GM20431 (cell line): Measurements from ENCODE around the gene GLDN.
"Not testable (repeated sequence)": the region's sequence is repeated elsewhere in the genome, so short reads cannot be mapped to it uniquely, and the experiment has no call there.

ENCODE experiments used
- in situ Hi-C: fragments of 300-500 bp; cut with MseI, MboI; formaldehyde crosslinking; loops from one replicate; pipeline ENCODE4 v1.15.0; 2020; ENCODE audit warnings: low sequenced_read_pairs; ENCODE audit not compliant: unreplicated experiment

The GLDN gene

GRCh38 chr15:51423040-51423439 lies 81.6 kb downstream of the GLDN start:
- in situ Hi-C loops, result not testable (repeated sequence)

DNA sequence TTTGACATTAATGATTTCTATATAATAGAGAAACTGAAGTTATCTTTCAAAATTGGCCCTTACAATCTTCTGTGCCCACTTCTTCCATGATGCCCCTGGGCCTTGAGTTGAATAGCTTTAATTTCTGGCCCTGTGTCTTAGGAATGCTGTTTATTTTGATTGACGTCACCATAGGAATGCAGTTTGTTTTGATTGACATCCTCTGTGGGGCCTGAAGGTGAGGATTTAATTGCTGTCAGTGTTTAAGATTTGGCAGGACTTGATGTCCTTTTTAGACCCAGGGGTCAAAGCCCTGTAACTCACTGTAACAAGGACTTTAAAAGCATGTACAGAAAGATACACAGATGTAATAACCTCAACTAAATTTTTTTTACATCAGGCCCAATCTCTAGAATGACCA lies 83.3 kb downstream of the GLDN start:
- in situ Hi-C loops, result no loop called here

DNA sequence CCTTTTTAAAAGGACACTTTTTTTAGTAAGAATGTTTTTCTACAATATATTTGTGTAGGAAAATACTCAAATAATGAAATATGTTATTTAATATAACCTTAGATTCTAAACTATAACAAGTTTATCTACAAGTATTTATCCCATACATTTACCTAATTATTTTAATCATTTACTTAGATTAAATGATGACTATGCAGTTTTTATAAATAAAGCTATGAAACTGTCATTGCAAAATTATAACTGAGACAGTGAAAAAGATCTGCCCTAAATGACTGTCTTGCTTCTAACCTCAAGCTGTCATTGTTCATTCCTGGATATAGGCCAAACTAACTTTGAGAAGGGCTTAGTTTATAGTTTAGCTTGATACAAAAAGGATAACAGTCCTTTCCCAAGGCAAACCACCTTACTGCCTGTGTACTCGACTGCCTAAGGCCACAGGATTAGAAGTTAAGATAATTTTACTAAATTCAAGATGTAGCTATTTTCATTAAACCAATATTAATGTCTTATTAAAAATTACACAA lies 84.1 kb downstream of the GLDN start:
- in situ Hi-C loops, result no loop called here

DNA sequence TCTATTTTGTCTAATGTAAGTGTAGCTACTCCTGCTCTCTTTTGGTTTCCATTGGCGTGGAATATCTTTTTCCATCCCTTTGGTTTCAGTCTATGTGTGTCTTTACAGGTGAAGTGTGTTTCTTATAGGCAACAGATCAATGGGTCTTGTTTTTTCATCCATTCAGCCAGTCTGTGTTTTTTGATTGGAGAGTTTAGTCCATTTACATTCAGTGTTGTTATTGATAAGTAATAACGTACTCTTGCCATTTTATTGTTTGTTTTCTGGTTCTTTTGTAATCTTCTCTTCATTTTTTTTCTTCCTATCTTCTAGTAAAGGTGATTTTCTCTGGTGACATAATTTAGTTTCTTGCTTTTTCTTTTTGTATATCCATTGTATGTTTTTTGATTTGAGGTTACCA lies 97.1 kb downstream of the GLDN start:
- in situ Hi-C loops, result no loop called here

DNA sequence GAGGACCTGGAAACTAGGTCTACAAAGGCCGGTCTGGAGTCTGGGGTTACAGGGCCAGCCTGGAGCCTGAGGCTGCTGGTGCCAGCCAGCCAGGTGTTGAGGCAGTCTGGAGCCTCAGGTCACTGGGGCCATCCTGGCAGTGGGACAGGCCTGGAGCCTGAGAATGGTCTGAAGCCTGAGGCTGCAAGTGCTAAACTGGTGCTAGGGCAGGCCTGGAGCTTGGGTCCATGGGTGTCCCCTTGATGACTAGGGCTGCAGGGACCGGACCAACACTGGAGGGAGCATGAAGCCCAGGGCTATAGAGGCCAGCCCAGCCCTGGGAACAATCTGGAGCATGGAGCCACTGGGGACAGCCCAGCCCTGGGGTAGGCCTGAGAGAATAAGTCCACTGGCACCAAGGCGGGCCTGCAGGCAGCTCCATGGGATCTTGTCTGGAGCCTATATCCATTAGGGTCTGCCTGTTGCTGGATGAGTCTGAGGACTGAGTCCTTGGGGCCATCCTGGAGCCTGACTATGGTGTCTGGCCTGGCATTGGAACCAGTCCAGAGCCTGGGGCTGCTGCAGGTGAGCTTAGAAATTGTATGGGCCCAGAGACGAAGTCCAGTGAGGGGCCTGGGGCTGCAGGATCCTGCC lies 101.9 kb downstream of the GLDN start:
- in situ Hi-C loops, result no loop called here

- in situ Hi-C loops, result no loop called here
These were observed 102.7 kb downstream of the GLDN start for GRCh38 chr15:51444112-51444511.

GRCh38 chr15:51444807-51445206 lies 103.4 kb downstream of the GLDN start:
- in situ Hi-C loops, result no loop called here

DNA sequence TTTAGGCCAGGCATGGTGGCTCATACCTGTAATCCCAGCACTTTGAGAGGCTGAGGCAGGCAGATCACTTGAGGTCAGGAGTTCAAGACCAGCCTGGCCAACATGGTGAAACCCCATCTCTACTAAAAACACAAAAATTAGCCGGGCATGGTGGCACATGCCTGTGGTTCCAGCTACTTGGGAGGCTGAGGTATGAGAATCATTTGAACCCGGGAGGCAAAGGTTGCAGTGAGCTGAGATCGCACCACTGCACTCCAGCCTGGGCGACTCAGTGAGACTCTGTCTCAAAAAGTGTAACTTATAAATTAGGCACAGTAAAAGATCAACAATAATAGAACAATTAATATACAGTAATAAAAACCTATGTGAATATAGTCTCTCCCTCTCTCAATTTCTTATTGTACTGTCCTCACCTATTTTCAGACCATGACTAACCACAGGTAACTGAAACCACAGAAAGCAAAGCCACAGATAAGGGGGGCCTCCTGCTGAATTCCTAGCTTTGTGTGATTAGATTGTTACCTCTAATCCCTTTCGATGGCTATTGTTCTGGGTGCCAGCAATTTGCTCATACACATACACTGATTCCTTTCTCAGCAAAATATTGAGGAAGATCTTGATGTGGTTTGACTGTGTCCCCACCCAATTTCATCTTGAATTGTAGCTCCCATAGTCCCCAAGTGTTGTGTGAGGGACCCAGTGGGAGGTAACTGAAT lies 104.7 kb downstream of the GLDN start:
- in situ Hi-C loops, result not testable (repeated sequence)

DNA sequence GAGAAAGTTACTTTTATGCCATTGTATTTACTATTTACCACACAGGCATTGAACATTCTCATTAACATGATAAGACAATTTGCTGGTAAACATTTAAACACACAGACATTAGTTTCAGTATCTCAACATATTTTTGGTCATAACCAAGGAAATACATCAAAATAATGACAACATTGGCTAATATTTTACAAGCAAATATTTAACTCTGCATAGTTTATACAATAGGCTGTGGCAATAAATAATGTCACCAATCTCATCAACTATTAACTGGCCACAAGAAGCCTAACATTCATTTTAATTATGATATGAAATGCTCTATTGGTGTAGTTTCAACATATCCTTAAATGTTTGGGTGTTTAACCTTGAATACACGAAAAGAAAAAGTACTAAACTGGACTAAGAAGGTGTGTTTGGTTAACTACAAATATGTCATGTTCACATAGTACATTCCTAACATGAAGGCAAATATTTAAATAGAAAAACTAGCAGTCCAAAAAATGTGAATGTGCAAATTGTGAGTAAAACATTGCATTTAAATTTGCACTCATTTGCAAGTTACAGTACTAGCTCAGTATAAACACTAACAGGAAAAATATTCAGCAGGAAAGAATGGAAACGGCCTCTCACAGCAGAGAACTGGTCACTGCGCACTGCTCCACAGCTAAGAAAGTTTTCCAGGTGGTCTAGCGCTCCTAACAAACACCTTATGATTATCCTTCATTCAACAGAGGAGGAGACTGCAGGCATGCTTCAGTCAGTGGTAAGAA lies 106.6 kb downstream of the GLDN start:
- in situ Hi-C loops, result no loop called here

GRCh38 chr15:51448622-51449399 lies 107.4 kb downstream of the GLDN start:
- in situ Hi-C loops, result no loop called here

- in situ Hi-C loops, result no loop called here
These were observed 108.5 kb downstream of the GLDN start for GRCh38 chr15:51450001-51450400.
